NCI-H1417 (cell line): ENCODE data around the gene VEZF1.

Source experiments
- DNase-seq, 3 experiments: peaks; one replicate each; lab custom pipeline; 2025; lab: John Stamatoyannopoulos, UW

VEZF1 gene

DNA sequence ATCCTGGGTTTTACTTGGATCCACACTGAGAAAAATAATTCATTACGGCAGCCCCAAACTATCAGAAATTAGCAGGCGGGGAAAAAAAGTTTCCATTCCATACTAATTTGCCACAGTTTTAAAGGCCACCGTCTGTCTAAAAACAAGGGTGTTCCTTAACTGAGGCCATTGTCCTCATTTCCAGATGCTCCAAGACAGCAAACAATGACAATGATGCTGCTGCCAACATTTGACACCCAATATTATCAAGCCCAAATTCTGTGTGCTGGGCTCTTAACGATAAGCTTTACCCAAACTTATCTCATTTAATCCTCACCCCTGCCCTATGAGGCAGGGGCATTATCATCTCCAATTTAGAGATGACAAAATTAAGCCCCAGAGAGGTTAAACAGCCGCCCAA is 59.1 kb downstream of the VEZF1 start:
- no peak for DNase-seq

DNA sequence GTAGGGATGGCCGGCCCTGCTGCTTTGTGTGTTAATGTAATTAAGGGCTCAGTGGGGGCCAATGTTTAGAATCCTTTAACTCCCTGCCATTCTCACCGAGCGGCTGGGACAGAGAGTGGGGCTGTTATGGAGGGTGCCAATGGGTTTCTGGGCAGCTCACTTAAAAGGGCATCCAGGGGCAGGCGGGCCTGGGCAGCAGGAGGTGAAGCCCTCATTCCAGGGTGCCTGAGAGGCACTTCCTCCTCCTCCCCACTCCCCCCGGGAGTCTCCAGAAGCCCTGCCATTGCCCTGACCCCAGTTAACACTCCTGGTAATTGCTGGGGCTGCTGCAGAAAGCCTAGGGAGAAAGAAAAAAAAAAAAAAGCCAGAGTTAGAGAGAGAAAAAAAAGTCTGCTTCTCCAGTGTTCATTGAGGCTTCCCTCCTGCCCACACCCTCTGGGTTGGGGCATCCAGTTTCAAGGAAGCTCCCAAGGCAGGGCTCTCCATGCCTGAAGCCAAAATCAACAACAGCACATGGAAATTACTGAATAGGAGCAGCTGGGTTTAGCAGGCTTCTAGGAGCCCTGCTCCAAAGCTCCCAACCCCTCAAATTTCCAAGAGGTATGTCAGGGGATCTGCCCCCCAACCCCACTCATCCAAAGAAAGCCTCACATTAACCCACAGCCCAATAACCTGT is 60.9 kb downstream of the VEZF1 start:
- DNase-seq: peak; percentile 57 to 95 (median 83)

DNA sequence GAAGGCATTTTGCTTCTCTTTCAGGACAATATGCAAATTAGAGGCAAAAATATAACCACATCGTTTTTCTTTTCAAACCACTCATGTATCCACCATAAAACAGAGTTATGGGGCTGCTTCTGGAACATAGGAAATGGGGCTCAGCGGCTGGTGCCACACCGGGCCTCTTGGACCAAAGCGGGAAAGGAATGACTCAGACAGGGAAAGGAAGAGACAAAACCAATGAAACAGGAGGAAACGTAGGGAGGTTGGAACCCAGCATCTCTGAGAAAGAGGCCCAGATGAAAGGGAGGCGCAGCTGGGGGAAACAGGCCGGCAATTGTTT is 61.4 kb downstream of the VEZF1 start:
- no peak for DNase-seq

DNA sequence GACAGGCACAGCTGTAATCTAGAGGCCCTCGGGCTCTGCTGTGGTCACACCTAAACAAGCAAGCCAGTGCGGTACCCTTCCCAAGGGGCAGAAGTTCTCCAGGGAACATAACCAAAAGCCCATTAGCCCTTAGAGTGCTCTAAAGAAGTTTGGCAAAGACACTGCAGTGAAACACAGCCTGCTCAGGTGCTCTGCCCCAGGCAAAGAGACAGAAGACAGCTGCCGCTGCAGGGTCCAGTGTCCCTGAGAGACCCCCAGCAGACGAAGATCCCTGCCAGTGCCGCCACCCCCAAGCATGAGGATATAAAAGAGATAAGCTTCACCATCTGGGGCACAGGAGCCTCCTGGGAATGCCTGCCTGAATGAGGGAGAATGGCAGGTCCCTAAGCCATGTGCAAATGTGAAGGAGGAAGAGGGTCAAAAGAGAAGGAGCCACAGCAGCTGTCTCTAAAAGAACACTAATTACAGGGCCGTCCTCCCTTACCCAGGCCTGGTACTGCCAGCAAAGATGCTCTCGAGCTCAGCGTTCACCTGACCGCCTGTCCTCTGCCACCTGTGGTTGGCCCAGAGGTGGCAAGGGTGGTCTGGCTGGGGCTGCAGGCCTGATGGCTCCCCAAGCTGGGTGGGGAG is 62.6 kb downstream of the VEZF1 start:
- DNase-seq: peak; percentile 27 to 63 (median 44)

DNA sequence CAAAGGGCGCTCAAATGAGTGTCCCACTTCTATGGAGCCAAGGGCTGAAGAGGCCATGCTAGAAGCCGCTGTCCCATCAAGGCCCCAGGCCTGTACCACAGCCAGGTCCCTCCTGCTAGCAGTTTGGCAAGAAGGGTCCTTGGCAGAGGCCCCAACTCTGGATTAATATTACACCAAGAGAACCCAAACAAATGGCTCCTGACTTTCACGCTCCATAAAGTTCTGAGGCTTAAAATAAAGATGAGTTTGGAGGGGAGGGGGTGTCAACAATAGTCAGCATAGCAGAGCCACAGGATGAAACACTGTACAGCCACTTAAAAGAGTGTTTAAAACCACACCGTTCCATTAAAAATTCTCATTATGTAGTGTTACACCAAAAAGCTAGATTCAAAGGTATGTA is 63.4 kb downstream of the VEZF1 start:
- peak in 2 of 3 experiments; percentile 21 to 91 for DNase-seq
